Body of pancreas (tissue), 4 donors: ENCODE data around the gene HEATR5B.

Source experiments
- POLR2A ChIP-seq, 3 donors: fragments of 450-650 bp; IDR thresholded peaks; one replicate each; pipeline ENCODE4 v1.6.1; 2016; ENCODE audit warnings: antibody characterized with exemption in 3 of 3, mild to moderate bottlenecking in 2 of 3
- TF ChIP-seq, protein P1 (sequence below), 7 experiments: fragments of 450-650 bp in 4 of 7; fragments of 200-600 bp in 3 of 7; sonication (generic) in 3 of 7; IDR thresholded peaks; one replicate each; pipeline ENCODE4 v1.5.1; 2016 to 2019; ENCODE audit warnings: antibody characterized with exemption in 7 of 7

DNA sequence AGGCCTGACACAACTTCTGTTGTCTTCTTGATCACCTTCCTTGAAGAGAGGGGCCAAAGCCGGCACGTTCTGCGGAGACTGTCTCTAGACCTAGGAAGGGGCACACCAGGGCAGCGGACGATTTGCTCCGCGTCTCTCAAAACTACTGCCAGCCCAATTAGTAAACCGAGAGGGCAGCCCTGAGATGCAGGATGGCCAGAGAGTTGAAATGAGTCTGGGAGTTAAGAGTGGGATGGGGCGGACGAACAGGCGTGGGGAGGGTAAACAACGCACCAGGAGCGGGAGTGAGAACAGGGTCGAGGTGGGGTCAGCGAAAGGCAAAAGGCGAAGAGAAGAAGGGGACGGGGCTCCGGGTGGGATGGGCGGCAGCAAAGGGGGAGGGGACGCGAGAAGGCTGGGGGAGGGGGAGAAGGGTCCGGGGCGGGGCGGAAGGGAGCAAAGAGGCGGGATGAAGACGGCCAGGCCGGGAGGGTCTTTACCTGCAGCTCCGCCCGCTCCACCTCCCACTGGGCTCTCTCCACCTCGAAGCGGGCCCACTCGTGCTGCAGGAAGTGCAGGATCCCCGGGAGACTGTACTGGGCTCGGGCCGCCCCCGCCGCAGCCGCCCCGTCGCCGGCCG is 118.3 kb downstream of the HEATR5B start:
- TF ChIP-seq, protein P1, sequence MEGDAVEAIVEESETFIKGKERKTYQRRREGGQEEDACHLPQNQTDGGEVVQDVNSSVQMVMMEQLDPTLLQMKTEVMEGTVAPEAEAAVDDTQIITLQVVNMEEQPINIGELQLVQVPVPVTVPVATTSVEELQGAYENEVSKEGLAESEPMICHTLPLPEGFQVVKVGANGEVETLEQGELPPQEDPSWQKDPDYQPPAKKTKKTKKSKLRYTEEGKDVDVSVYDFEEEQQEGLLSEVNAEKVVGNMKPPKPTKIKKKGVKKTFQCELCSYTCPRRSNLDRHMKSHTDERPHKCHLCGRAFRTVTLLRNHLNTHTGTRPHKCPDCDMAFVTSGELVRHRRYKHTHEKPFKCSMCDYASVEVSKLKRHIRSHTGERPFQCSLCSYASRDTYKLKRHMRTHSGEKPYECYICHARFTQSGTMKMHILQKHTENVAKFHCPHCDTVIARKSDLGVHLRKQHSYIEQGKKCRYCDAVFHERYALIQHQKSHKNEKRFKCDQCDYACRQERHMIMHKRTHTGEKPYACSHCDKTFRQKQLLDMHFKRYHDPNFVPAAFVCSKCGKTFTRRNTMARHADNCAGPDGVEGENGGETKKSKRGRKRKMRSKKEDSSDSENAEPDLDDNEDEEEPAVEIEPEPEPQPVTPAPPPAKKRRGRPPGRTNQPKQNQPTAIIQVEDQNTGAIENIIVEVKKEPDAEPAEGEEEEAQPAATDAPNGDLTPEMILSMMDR (IDR thresholded peaks at IDR 0.05) = no peak
- TF ChIP-seq POLR2A (IDR thresholded peaks at IDR 0.05) = no peak
